ENCODE data around the gene TIMP1.
A peak's percentile ranks its signal among the peaks of the same experiment; 100 is the strongest.

TIMP1 gene

GRCh38 chrX:47608130-47608810 is 26.0 kb downstream of the TIMP1 start:
- no peak for DNase-seq

- DNase-seq: peak; percentile 34
These were observed 28.3 kb downstream of the TIMP1 start for GRCh38 chrX:47610511-47610910.

DNA sequence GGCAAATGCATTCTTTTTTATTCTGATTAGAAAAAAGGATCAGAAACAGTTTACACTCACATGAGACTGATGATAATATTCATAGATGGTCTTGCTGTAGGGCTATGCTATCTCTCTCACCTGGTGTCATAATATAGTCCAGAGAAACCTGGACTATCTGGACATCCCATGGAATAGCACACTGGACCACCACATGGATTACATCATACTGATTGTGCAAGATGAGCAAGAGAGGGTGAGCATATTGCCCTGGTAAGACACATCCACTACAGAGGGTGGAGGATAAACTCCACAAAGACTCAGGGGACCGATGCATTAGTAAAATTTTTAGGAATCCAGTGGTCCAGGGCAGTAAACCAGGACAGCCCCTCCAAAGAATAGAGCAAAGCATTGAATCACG is 29.3 kb downstream of the TIMP1 start:
- DNase-seq: no peak

- no peak for DNase-seq
These were observed 29.7 kb downstream of the TIMP1 start for GRCh38 chrX:47611926-47612325.

DNA sequence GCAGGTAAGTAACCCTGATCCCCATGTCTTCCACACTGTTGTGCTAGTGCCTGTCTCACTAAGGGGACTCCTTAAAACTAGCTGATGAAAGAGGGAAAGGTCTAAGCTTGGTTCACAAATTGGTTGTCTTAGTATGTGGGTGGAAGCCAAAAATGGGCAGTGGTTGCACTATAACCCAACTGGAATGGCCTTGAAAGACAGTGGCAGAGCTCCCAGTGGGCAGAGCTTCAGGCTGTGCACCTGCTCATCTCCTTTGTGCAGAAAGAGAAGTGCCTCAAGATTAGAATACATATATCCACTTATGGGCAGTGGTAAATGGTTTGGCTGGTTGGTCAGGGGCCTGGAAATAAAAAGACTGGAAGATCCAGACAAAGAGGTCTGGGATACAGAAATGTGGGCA is 30.2 kb downstream of the TIMP1 start:
- no peak for DNase-seq

- DNase-seq: no peak
These were observed 30.8 kb downstream of the TIMP1 start for GRCh38 chrX:47613082-47613481.

- no peak for DNase-seq
These were observed 32.4 kb downstream of the TIMP1 start for GRCh38 chrX:47614618-47615017.

DNA sequence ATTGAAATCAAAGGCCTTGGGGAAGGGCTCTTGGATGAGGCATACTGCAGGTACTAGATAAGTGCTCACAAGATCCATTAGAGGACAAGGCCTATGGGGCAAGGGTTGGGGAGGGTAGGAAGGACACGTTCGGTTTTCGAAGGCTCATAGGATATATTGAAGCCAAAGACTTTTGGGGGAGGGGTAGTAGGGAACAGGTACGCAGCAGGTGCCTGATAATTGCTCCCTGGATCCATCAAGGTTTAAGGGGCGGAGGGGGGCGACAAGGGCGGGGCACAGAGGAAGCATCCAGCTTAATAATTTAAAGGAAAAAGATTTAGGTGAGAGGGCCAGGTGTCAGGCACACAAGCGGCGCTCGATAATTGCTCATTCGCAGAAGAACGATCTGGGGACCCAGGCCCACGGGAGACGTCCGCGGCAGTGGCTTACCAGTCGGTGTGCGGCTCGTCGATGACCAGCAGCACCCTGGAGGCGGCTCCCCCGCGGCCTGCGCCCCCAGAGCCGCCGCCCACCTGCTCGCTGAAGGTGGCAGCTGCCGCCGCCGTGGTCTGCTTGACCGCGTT is 36.8 kb downstream of the TIMP1 start:
- no peak for DNase-seq

DNA sequence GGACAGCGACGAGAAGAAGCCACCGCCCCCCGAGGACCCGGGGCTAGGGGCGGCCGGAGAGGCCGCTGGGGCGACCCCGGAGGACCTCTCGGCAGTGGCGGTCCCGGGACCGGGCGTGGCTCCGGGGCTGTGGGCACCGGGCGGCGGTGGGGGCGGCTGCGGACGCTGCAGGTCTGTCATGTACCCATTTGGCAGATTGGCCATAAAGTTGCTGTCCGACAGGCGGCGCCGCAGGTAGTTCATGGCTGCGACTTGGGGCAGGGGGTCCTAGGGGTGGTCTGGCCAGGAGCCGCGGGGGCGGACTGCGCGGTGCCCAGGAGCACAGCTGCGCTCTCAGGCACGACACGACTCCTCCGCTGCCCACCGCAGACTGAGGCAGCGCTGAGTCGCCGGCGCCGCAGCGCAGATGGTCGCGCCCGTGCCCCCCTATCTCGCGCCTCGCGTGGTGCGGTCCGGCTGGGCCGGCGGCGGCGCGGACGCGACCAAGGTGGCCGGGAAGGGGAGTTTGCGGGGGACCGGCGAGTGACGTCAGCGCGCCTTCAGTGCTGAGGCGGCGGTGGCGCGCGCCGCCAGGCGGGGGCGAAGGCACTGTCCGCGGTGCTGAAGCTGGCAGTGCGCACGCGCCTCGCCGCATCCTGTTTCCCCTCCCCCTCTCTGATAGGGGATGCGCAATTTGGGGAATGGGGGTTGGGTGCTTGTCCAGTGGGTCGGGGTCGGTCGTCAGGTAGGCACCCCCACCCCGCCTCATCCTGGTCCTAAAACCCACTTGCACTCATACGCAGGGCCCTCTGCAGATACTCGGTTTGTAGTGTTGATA is 37.5 kb downstream of the TIMP1 start, which contains the start of gene SYN1:
TSS of gene SYN1 (minus strand) at position 372 of the 817 bp plus-strand sequence. CDS start at position 243, 129 bp downstream.
- peak; percentile 75 for DNase-seq

DNA sequence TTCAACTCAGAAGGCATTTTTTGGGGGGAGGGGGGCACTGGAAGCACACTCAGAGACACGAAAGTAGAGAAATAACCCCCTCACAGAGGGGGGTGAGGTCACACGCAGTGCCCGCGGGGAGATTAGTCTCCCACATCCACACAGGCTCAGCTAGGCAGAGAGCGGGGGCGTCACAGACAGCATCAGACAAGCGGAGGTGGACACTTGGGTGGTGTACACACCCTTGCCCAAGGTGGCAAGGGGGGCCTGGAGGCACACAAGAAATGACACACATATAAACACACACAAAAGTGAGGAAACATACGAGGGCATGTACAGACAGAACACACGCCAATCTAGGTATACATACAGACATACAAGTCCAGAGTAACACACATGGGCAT is 38.1 kb downstream of the TIMP1 start:
- DNase-seq: no peak

GRCh38 chrX:47621851-47622250 is 39.6 kb downstream of the TIMP1 start:
- no peak for DNase-seq

- DNase-seq: peak; percentile 55
These were observed 41.3 kb downstream of the TIMP1 start for GRCh38 chrX:47623540-47624027.

- DNase-seq: no peak
These were observed 43.1 kb downstream of the TIMP1 start for GRCh38 chrX:47625365-47625764.

DNA sequence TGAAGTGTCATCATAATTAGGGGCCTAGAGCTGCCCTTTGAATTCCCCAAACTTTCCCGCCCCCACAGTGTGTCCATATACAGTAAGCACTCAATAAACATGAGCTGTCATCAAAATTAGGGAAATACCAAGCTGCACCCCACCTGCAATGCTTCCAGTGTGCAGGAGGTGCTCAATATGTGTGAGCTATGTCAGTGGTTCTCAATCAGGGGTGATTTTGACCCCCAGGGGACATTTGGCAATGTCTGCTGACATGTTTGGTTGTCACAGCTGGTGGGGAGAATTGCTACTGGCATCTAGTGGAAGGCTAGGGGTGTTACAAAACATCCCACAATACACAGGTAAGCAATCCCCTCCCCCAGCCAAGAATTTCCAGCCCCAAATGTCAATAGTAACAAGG is 46.7 kb downstream of the TIMP1 start:
- DNase-seq: peak; percentile 23

DNA sequence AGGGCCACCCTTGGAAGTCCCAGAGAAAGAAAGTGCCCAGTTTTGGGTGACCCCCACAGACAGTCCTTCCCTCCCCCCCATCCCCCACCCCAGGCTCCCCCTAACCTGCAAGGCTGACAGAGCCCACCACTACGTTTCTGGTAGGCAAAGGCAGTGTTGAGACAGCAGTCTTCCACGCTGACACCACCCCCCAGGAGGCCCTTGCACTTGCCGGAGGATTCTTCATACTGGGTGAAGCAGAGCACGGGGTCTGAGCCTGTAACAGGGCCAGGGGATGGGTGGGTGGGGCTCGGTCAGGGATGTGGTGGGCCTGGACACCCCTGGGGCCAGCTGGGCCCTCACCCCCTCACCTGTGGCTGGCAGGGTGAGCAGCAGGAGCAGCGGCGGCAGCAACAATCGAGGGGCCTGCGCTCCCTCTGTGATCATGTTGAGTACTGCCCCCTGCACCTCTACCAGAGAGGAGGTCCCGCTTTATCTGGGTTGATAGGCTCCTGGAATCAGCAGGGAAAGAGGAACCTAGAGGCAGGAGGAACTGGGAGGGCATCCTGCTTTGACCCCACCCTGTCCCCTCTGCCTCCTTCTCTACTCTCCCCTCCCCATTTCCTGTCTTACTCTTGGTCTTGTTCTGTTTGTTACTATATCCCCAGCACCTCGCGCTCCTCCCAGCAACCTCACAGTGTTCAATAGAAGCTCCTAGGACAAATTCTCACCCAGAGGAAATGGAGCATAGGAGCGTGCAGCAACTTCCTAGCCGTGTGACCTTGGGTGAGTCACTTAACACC is 47.4 kb downstream of the TIMP1 start, which contains the start of gene CFP:
TSS of gene CFP (minus strand) at position 512 of the 782 bp plus-strand sequence. CDS start at position 426, 86 bp downstream.
- DNase-seq: peak; percentile 23

DNA sequence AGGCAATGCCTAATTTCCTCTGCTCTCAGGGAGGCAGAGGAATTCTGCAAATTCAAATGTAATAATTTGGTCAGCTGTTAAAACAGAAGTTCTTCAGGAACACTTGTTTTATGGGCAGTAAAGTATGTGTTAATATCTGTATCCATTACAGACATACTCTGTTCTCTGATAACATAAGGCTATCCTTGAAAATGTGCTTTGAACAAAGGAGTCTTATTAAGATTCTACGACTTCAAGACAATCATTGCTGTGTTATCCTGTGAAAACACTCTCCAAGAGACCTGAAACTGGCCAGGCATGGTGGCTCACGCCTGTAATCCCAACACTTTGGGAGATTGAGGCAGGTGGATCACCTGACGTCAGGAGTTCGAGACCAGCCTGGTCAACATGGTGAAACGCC is 49.4 kb downstream of the TIMP1 start:
- no peak for DNase-seq

DNA sequence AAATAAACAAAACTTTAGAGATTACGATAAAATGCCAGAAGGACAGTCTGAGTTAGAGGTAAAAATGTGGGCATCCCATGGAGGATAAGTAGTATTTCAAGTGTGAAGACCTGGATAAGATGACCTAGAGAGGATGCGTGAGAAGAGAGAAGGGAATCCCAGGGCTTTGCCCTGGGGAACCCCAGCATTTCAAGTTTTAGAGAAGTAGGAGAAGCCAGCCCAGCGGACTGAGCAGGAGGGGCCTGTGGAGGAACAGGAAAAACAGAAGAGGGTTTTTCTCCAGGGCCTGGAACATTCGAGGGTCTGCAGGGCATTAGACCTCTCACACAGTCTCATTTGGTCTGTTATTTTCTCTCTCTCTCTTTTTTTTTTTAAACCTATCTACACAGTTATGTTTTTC is 50.4 kb downstream of the TIMP1 start:
- peak; percentile 82 for DNase-seq

GRCh38 chrX:47633689-47634590 is 51.7 kb downstream of the TIMP1 start:
- DNase-seq: peak; percentile 83

DNA sequence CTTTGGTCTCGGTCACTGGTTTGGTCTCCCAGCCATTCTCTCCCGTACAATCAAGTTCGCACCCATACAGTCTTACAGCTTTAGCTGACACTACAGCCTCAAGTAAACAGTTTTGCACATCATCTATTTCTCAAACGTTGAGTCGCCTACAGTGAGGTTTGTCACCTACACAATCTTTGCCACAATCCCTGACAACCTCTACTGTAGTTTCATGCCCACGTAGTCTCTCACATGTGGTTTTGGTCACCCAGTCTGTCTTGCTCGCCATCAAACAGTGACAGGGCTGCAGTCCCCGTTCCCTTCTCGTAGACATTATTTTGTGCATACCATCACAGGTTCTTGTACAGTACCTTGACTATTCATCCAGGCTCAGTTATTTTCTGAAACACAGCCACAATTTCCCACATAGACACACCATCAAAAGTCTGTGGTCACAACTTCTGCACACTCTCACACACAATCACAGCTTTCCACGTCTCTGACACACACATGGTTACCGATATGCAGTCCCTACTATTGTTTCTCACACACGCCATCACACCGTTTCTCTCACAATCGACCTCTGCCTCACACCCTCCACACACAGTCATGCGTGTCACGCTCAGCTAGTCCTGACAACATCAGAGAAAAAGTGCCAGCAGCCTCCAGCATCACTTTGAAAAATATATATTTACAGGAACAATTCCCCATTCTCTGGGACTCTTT is 52.8 kb downstream of the TIMP1 start:
- DNase-seq: no peak
